ENCODE measurements around the gene SPACA9. TPM values are rescaled to one million over a fixed set of nuclear protein-coding genes. Genes with fewer than 3 reads are reported as not detected.

The SPACA9 gene
- polyA plus RNA-seq, 3 donors: 0.28 to 0.95 (median 0.57) TPM

- Histone ChIP-seq H2AFZ (ENCODE audit: insufficient read depth, low read depth, low read length, poor library complexity, severe bottlenecking) (peak within 1 kb of the TSS; percentile 100), H3K4me3 (replicated peaks in 1 of 3; ENCODE audit: low read depth in 2 of 3, low read length in 3 of 3) (peak within 1 kb of the TSS; percentile 80 to 97 (median 93)), H3K9ac (ENCODE audit: insufficient read depth, low read length, poor library complexity, severe bottlenecking) (peak within 1 kb of the TSS; percentile 79), H3K79me2 (ENCODE audit: insufficient read depth, low read length) (no peaks in the 10 kb centered on the region), H3K9me3 (replicated peaks in 1 of 2; ENCODE audit: control insufficient read depth in 1 of 2, insufficient read depth in 1 of 2, low read length in 2 of 2) (no peaks in the 10 kb centered on the region), H3K27me3 (ENCODE audit: control insufficient read depth in 2 of 2, insufficient read depth in 2 of 2, low read length in 2 of 2) (peaks cover 0 to 9% of the 10 kb centered on the region in 2 donors), H4K20me1 (ENCODE audit: insufficient read depth, low read length) (no peaks in the 10 kb centered on the region), H3K27ac (ENCODE audit: low read depth in 1 of 2, low read length in 2 of 2) (peak within 1 kb of the TSS in 1 of 2 donors; percentile 73), H3K4me1 (ENCODE audit: control insufficient read depth in 1 of 2, insufficient read depth in 2 of 2, low read length in 2 of 2) (peaks cover 13 to 25% of the 10 kb centered on the region in 2 donors), H3K4me2 (replicated peaks; ENCODE audit: extremely low read depth, low read length, poor library complexity, severe bottlenecking) (peak within 1 kb of the TSS; percentile 97), H3K36me3 (replicated peaks in 1 of 2; ENCODE audit: control insufficient read depth in 1 of 2, insufficient read depth in 2 of 2, low read length in 2 of 2) (no peaks in the 10 kb centered on the region)
- Mint-ChIP-seq H3K4me3 (peak within 1 kb of the TSS; percentile 79 to 80), H3K27ac (peak within 1 kb of the TSS in 5 of 7 donors; percentile 33 to 88 (median 78)), H3K27me3 (ENCODE audit: low read depth in 3 of 3) (peaks cover 10 to 17% (median 17%) of the 10 kb centered on the region in 3 donors), H3K36me3 (no peaks in the 10 kb centered on the region), H3K4me1 (peaks cover 15% of the 10 kb centered on the region), H3K9me3 (peaks cover 0 to 1% (median 0%) of the 10 kb centered on the region in 7 donors)
- 2% methylated on average over 84 of the region's 89 CpGs for WGBS (ENCODE audit: insufficient coverage)
- peak; percentile 62 to 75 (median 67) for DNase-seq
- intact Hi-C loops (cut with micrococcal nuclease): loop anchor here (2.0 to 10.0 kb wide), 3 partner anchors 207 to 796 kb away; partner anchors contain the start of genes DDX31 (in 1 of the 2) and GTF3C4 (in 1 of the 2)
- TF ChIP-seq, protein P1, sequence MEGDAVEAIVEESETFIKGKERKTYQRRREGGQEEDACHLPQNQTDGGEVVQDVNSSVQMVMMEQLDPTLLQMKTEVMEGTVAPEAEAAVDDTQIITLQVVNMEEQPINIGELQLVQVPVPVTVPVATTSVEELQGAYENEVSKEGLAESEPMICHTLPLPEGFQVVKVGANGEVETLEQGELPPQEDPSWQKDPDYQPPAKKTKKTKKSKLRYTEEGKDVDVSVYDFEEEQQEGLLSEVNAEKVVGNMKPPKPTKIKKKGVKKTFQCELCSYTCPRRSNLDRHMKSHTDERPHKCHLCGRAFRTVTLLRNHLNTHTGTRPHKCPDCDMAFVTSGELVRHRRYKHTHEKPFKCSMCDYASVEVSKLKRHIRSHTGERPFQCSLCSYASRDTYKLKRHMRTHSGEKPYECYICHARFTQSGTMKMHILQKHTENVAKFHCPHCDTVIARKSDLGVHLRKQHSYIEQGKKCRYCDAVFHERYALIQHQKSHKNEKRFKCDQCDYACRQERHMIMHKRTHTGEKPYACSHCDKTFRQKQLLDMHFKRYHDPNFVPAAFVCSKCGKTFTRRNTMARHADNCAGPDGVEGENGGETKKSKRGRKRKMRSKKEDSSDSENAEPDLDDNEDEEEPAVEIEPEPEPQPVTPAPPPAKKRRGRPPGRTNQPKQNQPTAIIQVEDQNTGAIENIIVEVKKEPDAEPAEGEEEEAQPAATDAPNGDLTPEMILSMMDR (IDR thresholded peaks at IDR 0.05): no peak
Observed at GRCh38 chr9:132877824-132878694, 639 bp upstream of the SPACA9 start, which contains the start of gene AK8. Gene AK8, minus strand, starts transcription at chr9:132878284. Its CDS starts 29 bp downstream, at chr9:132878255.

DNA sequence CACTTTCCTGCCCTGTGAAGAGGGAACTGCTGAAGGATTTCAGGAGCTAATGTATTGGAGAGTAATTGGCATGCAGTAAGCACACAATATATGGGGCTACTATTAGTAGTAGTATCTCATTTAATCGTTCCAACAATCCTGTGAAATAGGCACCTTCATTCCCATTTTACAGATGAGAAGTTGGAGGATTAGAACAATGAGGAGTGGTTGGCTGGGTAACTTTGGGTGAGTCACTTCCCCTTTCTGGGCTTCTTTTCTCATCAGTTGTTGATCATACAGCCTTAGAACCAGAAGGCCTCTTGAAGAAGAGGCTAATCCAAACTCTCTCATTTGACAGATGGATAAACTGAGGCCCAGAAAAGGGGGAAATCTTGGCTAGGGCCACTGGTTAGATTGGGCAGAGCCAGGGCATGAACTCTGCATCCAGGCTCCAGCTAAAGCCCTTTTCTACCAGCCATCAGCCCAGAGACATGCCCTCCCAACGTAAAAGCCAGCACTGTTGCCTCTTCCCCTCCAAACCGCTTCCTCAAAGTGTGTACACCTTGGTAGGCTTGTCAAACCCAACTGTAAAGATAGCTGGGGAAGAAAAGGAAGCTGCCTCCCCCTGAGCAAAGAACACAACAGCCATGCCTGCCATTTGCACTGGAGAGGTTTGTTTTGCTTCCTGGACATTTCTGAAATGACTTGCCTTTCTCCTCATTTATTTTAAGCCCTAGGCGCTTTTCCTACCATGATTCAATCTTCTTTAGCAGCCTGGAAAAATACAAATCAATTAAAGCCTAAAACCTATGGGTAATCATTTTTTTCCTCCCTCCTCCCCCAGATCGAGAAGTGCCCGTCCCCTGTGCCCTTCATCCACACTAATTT lies 992 bp downstream of the SPACA9 start:
- Histone ChIP-seq H3K9me3 (replicated peaks in 1 of 2; ENCODE audit: control insufficient read depth in 1 of 2, insufficient read depth in 1 of 2, low read length in 2 of 2) (no peaks in the 10 kb centered on the region), H3K27me3 (ENCODE audit: control insufficient read depth in 2 of 2, insufficient read depth in 2 of 2, low read length in 2 of 2) (peaks cover 0 to 9% of the 10 kb centered on the region in 2 donors), H3K9ac (ENCODE audit: insufficient read depth, low read length, poor library complexity, severe bottlenecking) (no peak overlapping the region), H3K27ac (ENCODE audit: low read depth in 1 of 2, low read length in 2 of 2) (no peak overlapping the region), H2AFZ (ENCODE audit: insufficient read depth, low read depth, low read length, poor library complexity, severe bottlenecking) (no peak overlapping the region), H3K4me2 (replicated peaks; ENCODE audit: extremely low read depth, low read length, poor library complexity, severe bottlenecking) (no peak overlapping the region), H3K4me3 (replicated peaks in 1 of 3; ENCODE audit: low read depth in 2 of 3, low read length in 3 of 3) (no peak overlapping the region), H3K36me3 (replicated peaks in 1 of 2; ENCODE audit: control insufficient read depth in 1 of 2, insufficient read depth in 2 of 2, low read length in 2 of 2) (no peaks in the 10 kb centered on the region), H4K20me1 (ENCODE audit: insufficient read depth, low read length) (no peaks in the 10 kb centered on the region), H3K79me2 (ENCODE audit: insufficient read depth, low read length) (no peaks in the 10 kb centered on the region), H3K4me1 (ENCODE audit: control insufficient read depth in 1 of 2, insufficient read depth in 2 of 2, low read length in 2 of 2) (peaks cover 13 to 25% of the 10 kb centered on the region in 2 donors)
- TF ChIP-seq, protein P1 (IDR thresholded peaks at IDR 0.05): no peak
- Mint-ChIP-seq H3K9me3 (peaks cover 0 to 1% (median 0%) of the 10 kb centered on the region in 7 donors), H3K36me3 (no peaks in the 10 kb centered on the region), H3K27ac (peak overlapping the region in 1 of 7 donors; percentile 25), H3K4me1 (peaks cover 15% of the 10 kb centered on the region), H3K27me3 (ENCODE audit: low read depth in 3 of 3) (peaks cover 10 to 17% (median 16%) of the 10 kb centered on the region in 3 donors), H3K4me3 (no peak overlapping the region)
- intact Hi-C loops (cut with micrococcal nuclease): loop anchor here (2.0 to 10.0 kb wide), 3 partner anchors 209 to 797 kb away; partner anchors contain the start of genes DDX31 (in 1 of the 2) and GTF3C4 (in 1 of the 2)
- DNase-seq: peak; percentile 10 to 31 (median 15)
- WGBS (ENCODE audit: insufficient coverage): 90% methylated on average over 3 of the region's 6 CpGs
